BE2C (cell line): ENCODE data around the gene ATG7.
"Not testable (repeated sequence)": the region's sequence is repeated elsewhere in the genome, so short reads cannot be mapped to it uniquely, and the experiment has no call there.

Experiments
- DNase-seq: peaks from one replicate; pipeline ENCODE4 v3.0.0-alpha.2; 2020
- H3K27me3 ChIP-seq: fragments of 250-450 bp; sonication (Bioruptor Pico); 2 replicates; pipeline ENCODE4 v1.5.1; 2020; ENCODE audit warnings: mild to moderate bottlenecking
- H3K36me3 ChIP-seq: fragments of 250-450 bp; sonication (Bioruptor Pico); 2 replicates; pipeline ENCODE4 v1.5.1; 2020; ENCODE audit warnings: mild to moderate bottlenecking
- H3K4me1 ChIP-seq: fragments of 250-450 bp; sonication (Bioruptor Pico); 2 replicates; pipeline ENCODE4 v1.5.1; 2020
- H3K4me3 ChIP-seq: 2 replicates; pipeline ENCODE4 v1.5.1; 2011; ENCODE audit warnings: low read depth, low read length
- H3K9me3 ChIP-seq: fragments of 250-450 bp; sonication (Bioruptor Pico); 2 replicates; pipeline ENCODE4 v1.5.1; 2020
- CTCF ChIP-seq: IDR thresholded peaks from 2 replicates; pipeline ENCODE4 v1.5.1; 2012; ENCODE audit warnings: mild to moderate bottlenecking, low read depth, low read length

Gene ATG7

DNA sequence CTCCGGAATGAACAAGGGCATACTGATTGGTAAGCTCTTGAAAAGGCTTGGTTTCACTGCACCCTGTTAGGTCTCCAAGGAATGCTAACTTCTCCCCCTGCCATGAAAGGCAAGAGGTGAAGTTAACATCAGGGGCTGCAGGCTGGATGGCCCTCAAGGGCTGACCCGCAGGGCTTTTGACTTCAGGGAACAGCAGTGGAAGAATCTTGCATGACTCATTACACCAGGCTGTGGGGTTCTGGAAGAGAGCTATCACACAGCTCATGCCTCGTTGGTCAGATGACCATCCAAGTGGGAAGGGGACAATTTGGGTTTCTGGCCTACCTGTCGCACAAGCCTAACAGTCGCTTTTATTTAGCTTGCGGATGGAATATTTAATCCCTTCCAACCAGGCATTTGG, 23.6 kb upstream of the ATG7 start:
- H3K36me3 ChIP-seq = no peaks in the 10 kb centered on the region
- no peak overlapping the region for H3K4me3 ChIP-seq
- no peak for DNase-seq
- no peaks in the 10 kb centered on the region for H3K27me3 ChIP-seq
- no peaks in the 10 kb centered on the region for H3K4me1 ChIP-seq
- no peak for TF ChIP-seq CTCF
- H3K9me3 ChIP-seq = no peaks in the 10 kb centered on the region

- Histone ChIP-seq H3K4me3 (no peak overlapping the region), H3K36me3 (no peaks in the 10 kb centered on the region), H3K9me3 (no peaks in the 10 kb centered on the region), H3K27me3 (no peaks in the 10 kb centered on the region), H3K4me1 (no peaks in the 10 kb centered on the region)
- DNase-seq = no peak
- TF ChIP-seq CTCF = no peak
Observed at GRCh38 chr3:11250902-11251806, 21.0 kb upstream of the ATG7 start.

DNA sequence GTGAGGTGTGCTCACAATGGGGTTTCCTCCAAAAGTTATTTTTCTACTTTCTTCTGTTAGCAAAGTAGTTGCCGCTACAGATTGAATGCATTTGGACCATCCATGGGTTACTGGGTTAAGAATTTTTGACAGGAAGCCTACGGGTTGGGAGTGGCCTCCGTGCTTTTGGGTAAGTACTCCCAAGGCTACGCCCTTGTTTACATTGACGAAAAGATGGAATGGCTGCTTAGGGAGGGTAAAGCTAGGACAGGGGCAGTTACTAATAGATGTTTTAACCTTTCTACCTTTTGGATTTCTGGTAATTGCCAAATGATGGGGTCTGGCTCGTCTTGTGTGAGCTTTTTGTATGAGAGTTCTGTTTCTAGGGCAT, 20.4 kb upstream of the ATG7 start:
- TF ChIP-seq CTCF = no peak
- Histone ChIP-seq H3K36me3 (no peaks in the 10 kb centered on the region), H3K4me1 (no peaks in the 10 kb centered on the region), H3K27me3 (no peaks in the 10 kb centered on the region), H3K4me3 (no peak overlapping the region), H3K9me3 (no peaks in the 10 kb centered on the region)
- no peak for DNase-seq

DNA sequence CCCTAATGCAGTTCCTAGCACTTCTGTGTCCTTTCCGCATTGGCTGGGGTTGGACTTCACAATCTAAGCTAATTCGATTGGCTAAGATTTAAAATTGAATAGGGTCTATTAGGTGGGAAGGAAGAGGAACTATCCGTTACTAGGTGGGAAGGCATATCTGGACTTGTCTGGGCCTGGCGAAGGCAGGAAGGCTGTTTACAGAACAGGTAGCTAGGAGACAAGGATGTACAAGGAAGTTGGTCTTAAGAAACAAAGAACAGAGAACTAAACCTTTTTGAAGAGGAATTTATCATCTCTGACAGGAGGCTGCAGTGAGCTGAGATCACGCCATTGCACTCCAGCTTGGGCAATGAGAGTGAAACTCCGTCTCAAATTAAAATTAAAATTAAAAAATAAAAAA, 17.3 kb upstream of the ATG7 start:
- Histone ChIP-seq H3K9me3 (no peaks in the 10 kb centered on the region), H3K36me3 (no peaks in the 10 kb centered on the region), H3K27me3 (no peaks in the 10 kb centered on the region), H3K4me1 (no peaks in the 10 kb centered on the region), H3K4me3 (no peak overlapping the region)
- TF ChIP-seq CTCF = no peak
- no peak for DNase-seq

GRCh38 chr3:11255537-11255936, 16.7 kb upstream of the ATG7 start:
- H3K27me3 ChIP-seq, H3K9me3 ChIP-seq, DNase-seq, H3K4me1 ChIP-seq, H3K36me3 ChIP-seq, H3K4me3 ChIP-seq: not testable (repeated sequence)

DNA sequence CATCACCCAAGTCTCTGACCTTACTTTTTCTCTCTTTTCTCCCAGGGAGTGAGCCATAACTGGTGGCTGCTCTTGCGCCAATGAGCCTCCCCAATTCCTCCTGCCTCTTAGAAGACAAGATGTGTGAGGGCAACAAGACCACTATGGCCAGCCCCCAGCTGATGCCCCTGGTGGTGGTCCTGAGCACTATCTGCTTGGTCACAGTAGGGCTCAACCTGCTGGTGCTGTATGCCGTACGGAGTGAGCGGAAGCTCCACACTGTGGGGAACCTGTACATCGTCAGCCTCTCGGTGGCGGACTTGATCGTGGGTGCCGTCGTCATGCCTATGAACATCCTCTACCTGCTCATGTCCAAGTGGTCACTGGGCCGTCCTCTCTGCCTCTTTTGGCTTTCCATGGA, 13.2 kb upstream of the ATG7 start:
- Histone ChIP-seq H3K36me3 (no peaks in the 10 kb centered on the region), H3K27me3 (no peaks in the 10 kb centered on the region), H3K4me1 (no peaks in the 10 kb centered on the region), H3K9me3 (no peaks in the 10 kb centered on the region), H3K4me3 (no peak overlapping the region)
- no peak for DNase-seq
- TF ChIP-seq CTCF = no peak
